ENCODE results near the gene TMEM191C.
"Not testable (repeated sequence)": the region's sequence is repeated elsewhere in the genome, so short reads cannot be mapped to it uniquely, and the experiment has no call there.

Gene TMEM191C

GRCh38 chr22:21467337-21468193 is at the start of gene TMEM191C:
TSS of gene TMEM191C (plus strand) at chr22:21467387. CDS start at chr22:21467460, 73 bp downstream.
- not testable (repeated sequence) for DNase-seq

DNA sequence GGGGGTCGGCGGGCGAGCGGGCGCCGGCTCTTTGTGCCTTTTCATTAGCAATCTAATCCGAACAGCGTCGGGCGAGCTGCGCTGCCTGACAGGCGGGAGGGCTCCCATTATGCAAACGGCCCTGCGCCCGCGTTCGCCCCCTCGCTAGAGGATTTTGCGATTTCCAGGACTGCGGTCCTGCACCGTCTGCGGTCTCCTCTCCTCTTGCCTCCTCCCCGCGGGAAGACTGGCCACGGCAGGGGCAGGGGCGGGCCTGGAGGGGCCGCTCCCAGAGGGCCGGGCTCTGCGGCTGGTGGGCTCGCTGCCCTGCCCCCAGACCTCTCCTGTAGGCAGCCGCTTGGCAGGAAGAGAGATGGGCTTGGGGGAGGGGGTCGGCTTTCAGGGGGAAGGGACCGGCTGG is 49.3 kb upstream of the TMEM191C start:
- DNase-seq, result peak; percentile 8

- DNase-seq, result not testable (repeated sequence)
Measured at GRCh38 chr22:21418974-21419638, 48.1 kb upstream of the TMEM191C start.

GRCh38 chr22:21420180-21420763 is 46.9 kb upstream of the TMEM191C start:
- DNase-seq, result not testable (repeated sequence)

DNA sequence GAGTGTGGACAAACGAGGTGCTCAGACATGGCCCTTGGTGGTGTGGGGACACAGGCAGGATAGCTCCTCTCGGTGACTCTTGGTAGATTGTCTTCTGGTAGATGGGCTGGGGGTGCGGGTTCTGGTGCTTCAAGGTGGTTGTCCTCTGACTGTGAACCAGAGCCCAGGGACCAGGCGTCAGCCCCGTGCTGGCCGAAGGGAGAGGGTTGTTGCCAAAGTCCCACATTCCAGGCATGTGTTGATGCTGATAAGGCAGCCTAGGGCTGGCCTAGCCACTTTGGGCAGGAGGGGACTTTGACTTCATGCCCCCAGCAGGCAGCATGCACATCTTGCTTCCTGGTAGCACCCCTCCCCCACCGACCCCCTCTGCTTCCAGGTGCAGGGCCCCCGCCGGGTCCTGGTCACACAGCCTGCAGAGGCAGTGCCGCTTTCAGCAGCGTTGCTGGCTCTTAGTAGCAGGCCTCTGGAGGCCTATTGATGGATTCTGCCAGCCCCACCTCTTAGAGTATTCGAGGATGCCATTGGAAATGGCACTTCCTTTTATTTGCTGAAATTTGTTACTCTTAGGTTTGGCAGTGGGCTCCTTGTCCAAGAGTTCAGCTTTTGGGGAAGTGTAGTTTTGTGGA is 43.0 kb upstream of the TMEM191C start:
- not testable (repeated sequence) for DNase-seq

DNA sequence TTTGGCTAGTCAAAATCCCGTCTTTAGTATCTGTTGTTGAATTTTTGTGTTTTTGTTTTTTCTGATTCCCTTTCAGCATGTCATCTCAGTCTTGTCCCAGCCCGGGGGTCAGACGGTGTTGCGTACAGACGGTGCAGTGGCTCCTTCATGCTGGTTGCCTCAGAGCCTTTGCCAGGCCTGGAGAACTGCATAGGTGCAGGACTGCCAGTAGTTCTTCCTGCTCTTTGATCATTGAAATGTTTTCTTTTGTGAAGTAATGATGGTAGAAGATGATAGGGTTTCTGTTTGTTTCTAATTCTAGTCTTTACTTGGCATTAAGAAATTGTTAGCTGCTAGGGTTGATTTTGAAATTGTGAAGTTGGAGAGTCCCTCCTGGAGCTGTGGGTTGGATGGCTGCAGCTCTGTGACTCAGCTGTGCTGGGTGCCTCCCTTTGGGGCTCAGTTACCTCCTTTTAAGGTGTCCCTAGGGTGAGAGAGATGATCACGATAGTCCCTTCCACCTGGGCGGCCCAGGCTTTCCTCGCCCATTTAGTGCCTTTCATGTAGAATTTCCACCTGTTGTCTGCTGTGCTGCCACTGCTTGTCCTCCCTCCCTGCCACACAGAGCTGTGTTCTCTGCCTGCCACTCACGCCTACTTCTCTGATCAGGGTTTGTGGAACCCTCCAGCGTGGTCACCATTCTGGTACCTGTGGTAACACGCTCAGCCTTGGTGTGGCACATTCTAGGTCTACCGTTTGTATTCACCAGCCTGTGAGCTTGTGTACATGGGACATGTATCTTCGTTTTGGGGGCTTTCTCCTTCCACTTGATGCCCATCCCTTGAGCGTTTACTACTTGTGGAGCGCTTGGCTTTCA is 32.6 kb upstream of the TMEM191C start:
- DNase-seq, result not testable (repeated sequence)

GRCh38 chr22:21435998-21436810 is 31.0 kb upstream of the TMEM191C start:
- not testable (repeated sequence) for DNase-seq

DNA sequence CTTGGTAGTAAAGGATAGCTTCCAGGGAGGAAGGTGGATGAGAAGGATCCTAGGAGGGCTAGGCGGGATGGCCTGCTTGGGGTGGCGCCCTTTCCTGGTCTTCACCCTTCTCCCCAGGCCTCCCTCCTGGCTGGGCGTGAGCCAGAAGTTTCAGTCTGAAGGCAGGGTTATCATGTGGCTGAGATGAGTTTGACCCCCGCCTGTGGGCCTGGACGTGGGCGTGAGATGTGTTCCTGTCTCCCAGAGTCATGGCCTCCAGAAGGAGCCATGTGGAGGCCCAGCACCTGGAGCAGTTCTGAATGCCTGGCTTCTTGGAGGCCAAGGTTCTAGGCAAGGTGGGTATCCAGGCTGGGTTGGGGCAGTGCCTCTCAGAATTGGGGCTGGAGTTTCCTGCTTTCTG is 29.2 kb upstream of the TMEM191C start:
- DNase-seq, result not testable (repeated sequence)

DNA sequence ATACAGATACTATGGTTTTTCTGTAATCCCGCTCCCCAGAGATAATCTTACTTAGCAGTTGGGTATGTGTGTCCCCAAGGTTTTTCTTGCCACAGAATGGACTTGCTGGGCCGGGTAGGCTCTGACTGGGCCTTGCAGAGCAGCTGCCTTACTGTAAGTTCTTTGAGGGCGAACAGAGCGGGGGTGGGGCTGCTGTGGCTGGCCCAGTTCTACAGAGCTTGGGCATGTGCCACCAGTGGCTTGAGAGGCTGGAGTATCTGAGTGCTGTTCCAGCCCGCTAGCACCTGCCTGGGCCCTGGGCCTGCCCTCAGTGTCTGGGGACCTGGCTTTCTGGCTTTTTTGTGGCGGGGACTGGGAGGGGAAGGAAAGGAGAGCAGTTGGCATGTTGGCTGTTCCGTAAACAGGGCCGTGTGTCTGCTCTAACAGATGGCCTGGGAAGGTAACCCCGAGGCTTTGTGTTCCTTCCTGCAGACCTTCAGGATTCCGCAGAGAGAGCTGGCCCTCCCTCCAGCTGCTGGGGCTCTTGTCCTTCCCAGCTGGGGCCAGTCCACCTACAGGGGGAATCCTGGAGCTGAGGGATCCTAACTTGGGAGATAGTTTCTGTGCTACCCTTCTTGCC is 27.1 kb upstream of the TMEM191C start:
- not testable (repeated sequence) for DNase-seq

DNA sequence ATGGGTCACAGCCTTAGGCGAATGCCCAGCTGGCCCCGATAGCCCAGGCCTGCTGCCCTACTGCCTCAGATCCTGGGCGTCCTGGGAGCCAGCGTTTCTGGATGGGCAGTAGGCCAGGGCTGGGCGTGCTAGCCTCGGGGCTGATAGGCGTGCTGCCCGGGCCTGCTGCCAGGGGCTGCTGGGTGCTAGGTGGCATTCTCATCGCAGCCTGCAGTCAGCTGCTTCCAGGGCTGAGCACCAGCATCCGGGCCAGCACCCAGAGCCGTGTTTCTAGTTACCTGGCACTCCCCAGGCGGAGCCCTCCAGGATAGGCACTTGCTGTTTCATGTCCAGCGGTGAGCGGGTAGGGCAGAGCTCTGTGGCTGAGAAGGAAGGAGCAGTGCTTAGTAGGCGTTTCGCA is 26.5 kb upstream of the TMEM191C start:
- not testable (repeated sequence) for DNase-seq

- not testable (repeated sequence) for DNase-seq
Measured at GRCh38 chr22:21441170-21441569, 26.0 kb upstream of the TMEM191C start.

DNA sequence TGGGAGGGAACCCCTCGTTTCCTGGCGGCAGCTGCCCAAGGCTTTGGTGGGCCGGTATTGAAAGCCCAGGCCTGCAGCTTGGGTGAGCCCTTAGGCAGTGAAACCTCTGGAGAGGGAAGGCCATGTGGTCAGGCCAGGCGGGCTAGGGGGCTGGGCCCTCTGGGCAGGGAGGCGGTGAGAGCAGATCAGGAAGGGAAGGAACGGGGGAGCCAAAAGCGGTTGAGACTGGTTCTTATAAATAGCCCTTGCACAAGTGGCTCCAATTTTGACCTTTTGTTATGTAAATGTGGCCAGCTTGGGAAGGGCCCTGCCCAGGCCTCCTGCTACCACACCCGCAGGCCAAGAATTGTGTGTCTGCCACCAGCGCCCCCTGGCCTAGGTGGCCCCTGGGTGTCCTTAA is 25.1 kb upstream of the TMEM191C start:
- not testable (repeated sequence) for DNase-seq

DNA sequence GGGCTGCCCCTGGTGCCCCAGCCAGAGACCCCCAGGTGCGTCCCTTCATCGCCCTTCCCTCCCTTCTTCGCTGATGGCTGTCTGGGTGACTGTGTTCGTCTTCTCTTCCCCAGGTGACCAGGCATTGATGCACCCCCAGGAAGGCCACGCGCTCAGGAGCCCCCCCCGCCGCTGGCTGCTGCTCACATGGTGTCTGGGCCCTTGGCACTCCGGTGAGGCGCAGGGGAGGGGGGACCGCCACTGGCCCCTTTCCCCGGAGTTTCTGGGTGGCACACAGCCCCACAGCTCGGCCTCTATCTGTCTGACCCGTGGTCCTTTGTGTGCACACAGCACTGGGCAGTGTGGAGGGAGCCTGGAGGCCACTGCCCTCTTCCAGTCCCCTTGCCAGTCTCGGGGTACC is 24.5 kb upstream of the TMEM191C start:
- DNase-seq, result not testable (repeated sequence)

DNA sequence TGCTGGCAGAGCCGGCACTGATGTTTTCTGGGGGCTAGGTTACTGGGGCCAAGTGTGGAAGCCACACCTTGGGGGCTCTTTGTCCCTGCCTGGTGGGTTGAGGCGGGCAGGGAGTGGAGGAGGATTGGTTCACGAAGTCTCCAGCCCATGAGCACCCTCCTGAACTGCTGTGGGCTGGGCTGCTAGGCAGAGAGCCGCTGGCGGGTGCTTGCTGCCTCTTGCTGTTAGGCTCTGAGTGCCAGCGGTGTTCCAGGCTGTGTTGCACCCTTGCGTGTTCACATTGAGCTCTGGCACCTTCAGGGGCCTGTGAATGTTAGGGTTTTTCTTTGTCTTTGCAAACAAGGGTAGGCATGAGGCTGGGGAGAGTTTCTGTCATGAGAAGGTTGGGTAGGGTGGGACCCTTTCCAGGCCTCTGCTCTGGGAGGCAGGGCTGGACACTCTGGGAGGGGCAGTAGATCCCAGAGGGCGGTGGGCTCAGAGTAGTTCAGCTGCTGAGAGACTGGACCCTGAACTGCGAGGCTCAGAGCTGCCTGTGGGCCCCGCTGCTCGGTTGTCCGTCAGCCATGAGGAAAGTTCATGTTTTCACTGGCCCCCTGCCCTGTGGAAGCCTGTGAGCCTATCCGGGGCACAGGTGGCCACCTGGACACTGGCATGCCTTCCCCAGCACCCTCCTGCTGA is 24.0 kb upstream of the TMEM191C start:
- DNase-seq, result no peak

- no peak for DNase-seq
Measured at GRCh38 chr22:21443735-21444421, 23.3 kb upstream of the TMEM191C start.

GRCh38 chr22:21444701-21445436 is 22.3 kb upstream of the TMEM191C start:
- DNase-seq, result no peak

GRCh38 chr22:21445437-21446127 is 21.6 kb upstream of the TMEM191C start:
- no peak for DNase-seq
